ENCODE data around the gene CHD1. TPM values are rescaled to one million over a fixed set of nuclear protein-coding genes. Genes with fewer than 3 reads are reported as not detected.

Gene CHD1
- total RNA-seq, 1 experiment from 2014 or later = 41.8 TPM

- ChIA-PET CTCF (interaction anchor here (0.7 to 1.0 kb wide), 3 partner anchors 15 to 126 kb away, joined by 4 to 6 read pairs (median 5); no protein-coding TSS in a partner anchor), POLR2A (no interaction called here)
- 0 out of 2 replicates have a peak overlapping the region, but pooled peaks have one; percentile 82 for H3K27ac Mint-ChIP-seq
- TF ChIP-seq USF1 (CRISPR knock-in tag; IDR thresholded peaks at IDR 0.05) (no peak), ZNF121 (CRISPR knock-in tag; IDR thresholded peaks at IDR 0.05) (no peak), CREB1 (CRISPR knock-in tag; IDR thresholded peaks at IDR 0.05) (no peak), NFE2L1 (CRISPR knock-in tag; IDR thresholded peaks at IDR 0.05) (no peak), PRDM15 (CRISPR knock-in tag; IDR thresholded peaks at IDR 0.05) (no peak), FOXJ3 (CRISPR knock-in tag; IDR thresholded peaks at IDR 0.05; ENCODE audit: borderline replicate concordance) (no peak), ATF6 (CRISPR knock-in tag; IDR thresholded peaks at IDR 0.05) (no peak), GRHL2 (CRISPR knock-in tag; IDR thresholded peaks at IDR 0.05; ENCODE audit: insufficient replicate concordance, severe bottlenecking) (no peak)
- ATAC-seq (no peak), DNase-seq (ENCODE audit: low spot score) (no peak)
- peaks cover 24% of the 10 kb centered on the region for H3K36me3 Mint-ChIP-seq
- no peaks in the 10 kb centered on the region for H3K27me3 Mint-ChIP-seq (ENCODE audit: low read depth)
- no peaks in the 10 kb centered on the region for H3K9me3 Mint-ChIP-seq
- peaks cover 30% of the 10 kb centered on the region for H3K4me1 Mint-ChIP-seq
- H3K4me3 Mint-ChIP-seq = no peak overlapping the region
These were observed 22.0 kb downstream of the CHD1 start for GRCh38 chr5:98906756-98907355.

GRCh38 chr5:98905857-98906688, 22.7 kb downstream of the CHD1 start:
- H3K36me3 Mint-ChIP-seq = peaks cover 29% of the 10 kb centered on the region
- H3K27ac Mint-ChIP-seq = no peak overlapping the region
- peaks cover 22% of the 10 kb centered on the region for H3K4me1 Mint-ChIP-seq
- POLR2A ChIA-PET = no interaction called here
- H3K9me3 Mint-ChIP-seq = no peaks in the 10 kb centered on the region
- no peaks in the 10 kb centered on the region for H3K27me3 Mint-ChIP-seq (ENCODE audit: low read depth)
- TF ChIP-seq NFATC4 (CRISPR knock-in tag; IDR thresholded peaks at IDR 0.05) = no peak
- TF ChIP-seq, protein P1, sequence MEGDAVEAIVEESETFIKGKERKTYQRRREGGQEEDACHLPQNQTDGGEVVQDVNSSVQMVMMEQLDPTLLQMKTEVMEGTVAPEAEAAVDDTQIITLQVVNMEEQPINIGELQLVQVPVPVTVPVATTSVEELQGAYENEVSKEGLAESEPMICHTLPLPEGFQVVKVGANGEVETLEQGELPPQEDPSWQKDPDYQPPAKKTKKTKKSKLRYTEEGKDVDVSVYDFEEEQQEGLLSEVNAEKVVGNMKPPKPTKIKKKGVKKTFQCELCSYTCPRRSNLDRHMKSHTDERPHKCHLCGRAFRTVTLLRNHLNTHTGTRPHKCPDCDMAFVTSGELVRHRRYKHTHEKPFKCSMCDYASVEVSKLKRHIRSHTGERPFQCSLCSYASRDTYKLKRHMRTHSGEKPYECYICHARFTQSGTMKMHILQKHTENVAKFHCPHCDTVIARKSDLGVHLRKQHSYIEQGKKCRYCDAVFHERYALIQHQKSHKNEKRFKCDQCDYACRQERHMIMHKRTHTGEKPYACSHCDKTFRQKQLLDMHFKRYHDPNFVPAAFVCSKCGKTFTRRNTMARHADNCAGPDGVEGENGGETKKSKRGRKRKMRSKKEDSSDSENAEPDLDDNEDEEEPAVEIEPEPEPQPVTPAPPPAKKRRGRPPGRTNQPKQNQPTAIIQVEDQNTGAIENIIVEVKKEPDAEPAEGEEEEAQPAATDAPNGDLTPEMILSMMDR (IDR thresholded peaks at IDR 0.05) = peak; percentile 16; the same call in 1 of the 2 replicates
- CTCF ChIA-PET = interaction anchor here (1.0 to 1.1 kb wide), 2 partner anchors 126 to 127 kb away, joined by 4 read pairs; no protein-coding TSS in a partner anchor
- DNase-seq (ENCODE audit: low spot score) = no peak
- ATAC-seq = no peak
- no peak overlapping the region for H3K4me3 Mint-ChIP-seq

GRCh38 chr5:98904780-98905179, 24.0 kb downstream of the CHD1 start:
- no peak for TF ChIP-seq TEAD4 (CRISPR knock-in tag; IDR thresholded peaks at IDR 0.05)
- no peak for TF ChIP-seq GTF2I (CRISPR knock-in tag; conservative IDR thresholded peaks at IDR 0.05)
- TF ChIP-seq ZNF219 (CRISPR knock-in tag; IDR thresholded peaks at IDR 0.05; ENCODE audit: borderline replicate concordance) = no peak
- no peak for TF ChIP-seq ZNF671 (CRISPR knock-in tag; IDR thresholded peaks at IDR 0.05)
- no peak for TF ChIP-seq CREM (CRISPR knock-in tag; IDR thresholded peaks at IDR 0.05)
- no peak for TF ChIP-seq ZSCAN18 (CRISPR knock-in tag; IDR thresholded peaks at IDR 0.05)
- no peak for TF ChIP-seq USF1 (CRISPR knock-in tag; IDR thresholded peaks at IDR 0.05)
- TF ChIP-seq HMGA2 (CRISPR knock-in tag; IDR thresholded peaks at IDR 0.05) = no peak
- TF ChIP-seq, protein P2, sequence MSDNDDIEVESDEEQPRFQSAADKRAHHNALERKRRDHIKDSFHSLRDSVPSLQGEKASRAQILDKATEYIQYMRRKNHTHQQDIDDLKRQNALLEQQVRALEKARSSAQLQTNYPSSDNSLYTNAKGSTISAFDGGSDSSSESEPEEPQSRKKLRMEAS (CRISPR knock-in tag; IDR thresholded peaks at IDR 0.05) = no peak
- TF ChIP-seq MYBL2 (CRISPR knock-in tag; IDR thresholded peaks at IDR 0.05) = no peak
- TF ChIP-seq NR2C2 (CRISPR knock-in tag; IDR thresholded peaks at IDR 0.05) = no peak
- Mint-ChIP-seq H3K36me3 (peaks cover 37% of the 10 kb centered on the region), H3K27me3 (ENCODE audit: low read depth) (no peaks in the 10 kb centered on the region), H3K9me3 (no peaks in the 10 kb centered on the region), H3K4me3 (no peak overlapping the region), H3K27ac (no peak overlapping the region), H3K4me1 (peaks cover 17% of the 10 kb centered on the region)
- ChIA-PET POLR2A (no interaction called here), CTCF (interaction anchor here (1.1 kb wide), 1 partner anchor 128 kb away, joined by 4 read pairs; no protein-coding TSS in a partner anchor)
- DNase-seq (ENCODE audit: low spot score) (no peak), ATAC-seq (no peak)

Measured in WTC11 (cell line).